Activated CD4-positive, CD25-positive, alpha-beta regulatory T cell treated with anti-CD3 and anti-CD28 coated beads, Interleukin-2, amount 50 U/mL, for 72 hours (primary cell): Measurements from ENCODE around the gene NRAS.
"Not testable (repeated sequence)": the region's sequence is repeated elsewhere in the genome, so short reads cannot be mapped to it uniquely, and the experiment has no call there.

Experiments
- DNase-seq: peaks from one replicate; pipeline ENCODE4 v3.0.0; 2021

NRAS gene

GRCh38 chr1:114716304-114717170 lies at the start of gene NRAS:
NRAS (minus strand) TSS chr1:114716771; CDS start chr1:114716160, 611 bp downstream.
- DNase-seq: peak; percentile 95

GRCh38 chr1:114764689-114765088 lies 48.1 kb upstream of the NRAS start:
- no peak for DNase-seq

- DNase-seq: no peak
Observed at GRCh38 chr1:114758256-114758832, 41.8 kb upstream of the NRAS start.

DNA sequence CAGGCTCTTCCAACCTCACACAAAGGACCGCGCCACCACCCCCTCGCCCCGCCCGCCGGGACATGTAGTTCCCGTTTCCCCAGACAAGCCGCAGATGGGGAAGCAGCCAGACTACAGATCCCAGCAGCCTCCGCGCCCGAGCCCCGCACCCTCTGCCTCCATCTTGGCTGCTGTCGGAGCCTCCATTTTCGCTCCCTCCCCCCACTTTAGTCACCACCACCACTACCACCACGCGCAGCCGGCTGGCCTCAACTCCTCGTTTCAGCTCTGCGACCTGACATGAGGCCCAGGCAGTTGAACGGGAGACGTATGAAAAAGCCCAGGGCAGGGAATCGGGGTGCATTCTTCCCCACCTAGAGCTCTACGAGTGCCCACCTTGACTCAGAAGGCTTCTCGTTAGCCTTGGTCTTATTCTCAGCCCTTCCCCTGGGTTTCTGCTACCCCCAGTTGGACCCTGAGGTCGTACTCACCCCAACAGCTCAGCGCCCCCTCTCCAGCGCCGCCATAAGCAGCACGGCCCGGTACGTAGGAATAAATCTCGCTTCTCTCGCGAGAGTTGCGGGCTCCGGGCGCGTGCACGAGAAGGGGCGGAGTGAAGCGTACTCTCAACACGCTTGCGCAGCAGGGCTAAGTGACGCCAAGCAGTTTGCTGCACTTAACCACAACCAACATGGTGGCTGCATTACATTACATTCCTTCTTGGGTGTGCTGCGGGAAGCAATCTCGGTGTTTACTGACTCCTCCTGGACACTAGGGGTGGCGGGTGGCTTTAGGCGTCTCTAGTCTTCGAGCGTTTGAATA lies 41.1 kb upstream of the NRAS start, which contains the start of gene CSDE1:
Gene CSDE1, minus strand, starts transcription at position 530 of the 801 bp plus-strand sequence. CDS start 18,094 bp downstream, outside the sequence.
- peak; percentile 94 for DNase-seq

GRCh38 chr1:114756949-114757454 lies 40.4 kb upstream of the NRAS start:
- no peak for DNase-seq

- no peak for DNase-seq
Observed at GRCh38 chr1:114756009-114756892, 39.7 kb upstream of the NRAS start.

- no peak for DNase-seq
Observed at GRCh38 chr1:114755006-114755931, 38.7 kb upstream of the NRAS start.

GRCh38 chr1:114753702-114754101 lies 37.1 kb upstream of the NRAS start:
- not testable (repeated sequence) for DNase-seq

GRCh38 chr1:114753143-114753542 lies 36.6 kb upstream of the NRAS start:
- no peak for DNase-seq

- DNase-seq: no peak
Observed at GRCh38 chr1:114750780-114751179, 34.2 kb upstream of the NRAS start.

GRCh38 chr1:114749835-114750234 lies 33.3 kb upstream of the NRAS start:
- DNase-seq: no peak

DNA sequence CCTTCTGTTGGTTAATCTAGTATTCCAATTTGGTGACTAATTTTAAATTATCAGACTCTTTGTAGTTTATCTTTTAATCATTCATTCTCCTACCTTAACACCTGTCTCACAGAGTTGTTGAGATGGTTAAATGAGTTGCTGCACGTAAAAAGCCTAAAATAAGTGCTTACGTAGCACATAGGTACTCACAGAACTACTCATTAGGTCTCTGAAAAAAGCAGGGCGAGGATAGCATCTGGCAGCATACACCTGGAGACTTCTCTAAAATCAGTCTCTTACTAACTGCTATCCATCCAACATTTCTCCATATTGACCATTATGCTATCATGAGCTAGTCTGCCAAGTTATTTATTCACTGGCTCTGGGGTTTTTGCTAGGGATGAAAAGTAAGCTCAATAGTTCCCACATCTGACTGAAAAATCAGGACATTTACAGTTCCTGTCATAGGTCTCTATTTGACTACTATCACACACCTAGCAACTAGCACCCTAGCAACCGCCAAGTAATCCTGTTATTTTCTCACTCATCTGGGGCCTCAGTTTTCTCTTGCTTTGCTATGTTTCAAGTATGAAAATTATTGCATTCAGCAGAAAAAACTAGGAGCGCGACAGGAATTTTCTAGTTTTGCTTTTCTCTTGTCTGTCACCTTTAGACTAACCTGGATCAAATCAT lies 30.0 kb upstream of the NRAS start:
- no peak for DNase-seq

DNA sequence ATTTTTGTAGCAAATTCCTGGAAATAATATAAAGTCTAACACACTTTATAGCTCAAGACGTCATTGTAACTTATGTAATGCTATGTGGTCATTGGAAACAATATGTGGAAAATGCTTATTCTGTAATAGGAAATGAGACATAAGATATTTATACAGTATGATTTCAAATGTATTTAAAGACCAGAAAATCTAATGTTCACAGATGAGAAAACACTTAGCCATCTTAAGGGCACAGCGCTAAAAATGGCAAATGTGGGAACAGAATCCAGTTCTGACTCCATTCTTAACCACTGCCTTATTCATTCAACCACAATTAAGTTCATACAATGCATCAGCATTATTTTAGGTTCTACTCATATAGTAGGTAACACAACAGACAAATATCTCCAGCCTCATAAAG lies 28.7 kb upstream of the NRAS start:
- no peak for DNase-seq

DNA sequence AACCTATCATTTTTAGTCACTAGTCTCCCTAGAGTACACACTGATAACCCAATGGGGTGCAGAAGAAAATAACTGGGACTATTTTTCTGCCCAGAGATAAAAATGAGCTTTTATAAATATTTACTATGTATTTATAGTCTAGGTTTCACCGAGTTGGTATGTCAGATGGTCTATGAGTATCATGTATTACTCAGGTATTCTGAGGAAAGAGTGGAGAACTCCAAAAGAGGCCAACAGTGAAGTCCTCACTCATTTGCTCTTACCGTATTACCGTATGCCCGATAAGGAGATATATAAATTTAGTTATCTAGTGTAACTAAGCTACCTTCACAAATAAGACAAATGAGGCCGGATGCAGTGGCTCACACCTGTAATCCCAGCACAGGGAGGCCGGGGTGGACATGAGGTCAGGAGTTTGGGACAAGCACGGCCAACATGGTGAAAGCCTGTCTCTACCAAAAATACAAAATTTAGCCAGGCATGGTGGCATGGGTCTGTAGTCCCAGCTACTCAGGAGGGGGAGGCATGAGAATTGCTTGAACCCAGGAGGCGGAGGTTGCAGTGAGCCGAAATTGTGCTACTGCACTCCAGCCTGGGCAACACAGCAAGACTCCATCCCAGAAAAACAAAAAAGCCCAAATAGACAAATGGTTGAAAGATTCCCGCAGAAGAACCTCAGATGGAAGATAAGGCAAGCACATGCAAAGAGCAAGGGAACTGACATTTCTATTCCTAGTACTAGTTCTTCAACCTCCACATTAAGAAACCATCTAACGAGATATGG lies 25.6 kb upstream of the NRAS start:
- no peak for DNase-seq

GRCh38 chr1:114740331-114740730 lies 23.8 kb upstream of the NRAS start:
- no peak for DNase-seq

DNA sequence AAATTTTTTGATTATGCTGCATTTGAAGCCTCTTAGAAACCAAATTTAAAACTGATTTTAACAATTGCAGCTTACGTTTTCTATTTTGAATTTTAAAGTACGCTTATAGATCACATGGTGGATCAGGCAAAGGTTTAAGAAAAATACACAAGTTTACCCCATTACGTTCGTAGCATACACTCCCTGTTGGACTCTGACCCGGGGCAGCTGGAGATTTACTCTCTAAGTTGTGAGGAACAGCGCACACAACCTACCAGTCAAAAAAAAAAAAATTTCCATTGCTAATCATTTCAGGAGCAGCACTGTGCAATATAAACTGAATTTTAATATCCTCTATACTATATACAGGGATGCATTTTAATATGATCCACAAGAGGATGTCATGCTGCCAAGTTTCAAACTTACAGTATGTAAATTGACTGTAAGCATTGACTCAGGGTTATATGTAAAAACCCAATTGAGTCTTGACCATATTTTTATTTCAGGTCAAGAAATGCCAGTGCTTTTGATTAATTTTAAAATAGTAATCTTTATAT lies 20.8 kb upstream of the NRAS start:
- no peak for DNase-seq

- no peak for DNase-seq
Observed at GRCh38 chr1:114735479-114735878, 18.9 kb upstream of the NRAS start.

DNA sequence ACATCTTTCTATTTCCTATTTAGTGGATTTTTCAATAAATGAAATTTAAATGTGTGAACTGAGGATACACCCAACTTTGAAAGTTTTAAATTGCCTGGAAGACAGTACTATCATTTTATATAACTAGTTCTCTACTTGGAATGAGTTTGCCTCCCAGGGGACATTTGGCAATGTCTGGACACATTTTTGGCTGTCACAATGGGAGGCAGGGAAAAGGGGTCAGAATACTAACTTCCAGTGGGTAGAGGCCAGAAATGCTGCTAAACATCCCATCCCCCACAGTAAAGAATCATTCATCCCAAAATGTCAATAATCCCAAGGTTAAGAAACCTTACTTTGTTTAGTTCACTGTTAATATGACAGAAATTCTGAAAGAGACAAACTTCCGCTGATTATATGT lies 13.2 kb upstream of the NRAS start:
- no peak for DNase-seq

GRCh38 chr1:114728553-114728952 lies 12.0 kb upstream of the NRAS start:
- no peak for DNase-seq
